RWPE2 (cell line): ENCODE results near the gene ZNF777.

Experiments
- ATAC-seq: fragments of 200-7000 bp; cut with Tn5 transposase; 3 replicates; pipeline ENCODE4 v1.9.1; 2021; ENCODE audit warnings: low read depth
- DNase-seq: peaks from one replicate; pipeline ENCODE4 v3.0.0-alpha.2; 2020; ENCODE audit warnings: low spot score
- H3K27ac ChIP-seq: fragments of 450-650 bp; 2 replicates; pipeline ENCODE4 v1.5.1; 2017; ENCODE audit warnings: mild to moderate bottlenecking; ENCODE audit not compliant: poor library complexity, severe bottlenecking
- H3K27me3 ChIP-seq: fragments of 250-450 bp; sonication (Bioruptor Pico); 2 replicates; pipeline ENCODE4 v1.5.1; 2021; ENCODE audit warnings: mild to moderate bottlenecking, moderate library complexity; ENCODE audit not compliant: insufficient read depth, poor library complexity, severe bottlenecking
- H3K36me3 ChIP-seq: fragments of 250-450 bp; sonication (Bioruptor Pico); 2 replicates; pipeline ENCODE4 v1.5.1; 2020; ENCODE audit warnings: low read depth, mild to moderate bottlenecking, moderate library complexity
- H3K4me1 ChIP-seq: fragments of 250-450 bp; sonication (Bioruptor Pico); 2 replicates; pipeline ENCODE4 v1.5.1; 2021; ENCODE audit warnings: mild to moderate bottlenecking, moderate library complexity; ENCODE audit not compliant: insufficient read depth, poor library complexity, severe bottlenecking
- H3K4me3 ChIP-seq: fragments of 250-450 bp; sonication (Bioruptor Pico); 2 replicates; pipeline ENCODE4 v1.5.1; 2021; ENCODE audit warnings: mild to moderate bottlenecking, moderate library complexity; ENCODE audit not compliant: severe bottlenecking
- H3K9me3 ChIP-seq: fragments of 250-450 bp; sonication (Bioruptor Pico); 2 replicates; pipeline ENCODE4 v1.5.1; 2021; ENCODE audit warnings: mild to moderate bottlenecking, moderate library complexity; ENCODE audit not compliant: severe bottlenecking
- TF ChIP-seq, protein P1 (sequence below): fragments of 450-650 bp; IDR thresholded peaks from one replicate; pipeline ENCODE4 v1.5.1; 2017; ENCODE audit warnings: mild to moderate bottlenecking, moderate library complexity; ENCODE audit not compliant: poor library complexity, severe bottlenecking

Gene ZNF777

DNA sequence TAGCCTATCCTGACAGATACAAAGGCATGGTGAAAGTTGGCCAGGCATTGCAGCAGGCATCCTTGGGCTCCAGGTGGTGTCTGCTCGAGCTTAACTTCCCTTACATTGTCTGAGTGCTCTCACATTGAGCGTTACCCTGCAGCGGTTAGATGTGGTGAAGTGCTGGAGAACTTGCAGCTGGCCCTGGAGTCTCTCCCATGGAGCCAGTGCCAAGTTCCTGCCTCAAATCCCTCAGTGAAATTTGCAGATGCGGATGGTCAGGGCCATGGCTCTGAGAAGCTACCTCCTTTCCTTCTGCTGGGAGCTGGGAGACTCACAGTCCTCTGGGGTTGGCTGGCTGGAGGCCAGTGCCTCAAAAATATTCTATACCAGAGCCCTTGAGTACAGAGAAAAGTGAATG lies 40.0 kb upstream of the ZNF777 start:
- Histone ChIP-seq H3K9me3 (peaks cover 4% of the 10 kb centered on the region), H3K36me3 (no peaks in the 10 kb centered on the region), H3K27ac (no peak overlapping the region), H3K4me1 (no peaks in the 10 kb centered on the region), H3K4me3 (no peak overlapping the region), H3K27me3 (no peaks in the 10 kb centered on the region)
- no peak for DNase-seq
- TF ChIP-seq, protein P1, sequence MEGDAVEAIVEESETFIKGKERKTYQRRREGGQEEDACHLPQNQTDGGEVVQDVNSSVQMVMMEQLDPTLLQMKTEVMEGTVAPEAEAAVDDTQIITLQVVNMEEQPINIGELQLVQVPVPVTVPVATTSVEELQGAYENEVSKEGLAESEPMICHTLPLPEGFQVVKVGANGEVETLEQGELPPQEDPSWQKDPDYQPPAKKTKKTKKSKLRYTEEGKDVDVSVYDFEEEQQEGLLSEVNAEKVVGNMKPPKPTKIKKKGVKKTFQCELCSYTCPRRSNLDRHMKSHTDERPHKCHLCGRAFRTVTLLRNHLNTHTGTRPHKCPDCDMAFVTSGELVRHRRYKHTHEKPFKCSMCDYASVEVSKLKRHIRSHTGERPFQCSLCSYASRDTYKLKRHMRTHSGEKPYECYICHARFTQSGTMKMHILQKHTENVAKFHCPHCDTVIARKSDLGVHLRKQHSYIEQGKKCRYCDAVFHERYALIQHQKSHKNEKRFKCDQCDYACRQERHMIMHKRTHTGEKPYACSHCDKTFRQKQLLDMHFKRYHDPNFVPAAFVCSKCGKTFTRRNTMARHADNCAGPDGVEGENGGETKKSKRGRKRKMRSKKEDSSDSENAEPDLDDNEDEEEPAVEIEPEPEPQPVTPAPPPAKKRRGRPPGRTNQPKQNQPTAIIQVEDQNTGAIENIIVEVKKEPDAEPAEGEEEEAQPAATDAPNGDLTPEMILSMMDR, result no peak
- no peak for ATAC-seq

DNA sequence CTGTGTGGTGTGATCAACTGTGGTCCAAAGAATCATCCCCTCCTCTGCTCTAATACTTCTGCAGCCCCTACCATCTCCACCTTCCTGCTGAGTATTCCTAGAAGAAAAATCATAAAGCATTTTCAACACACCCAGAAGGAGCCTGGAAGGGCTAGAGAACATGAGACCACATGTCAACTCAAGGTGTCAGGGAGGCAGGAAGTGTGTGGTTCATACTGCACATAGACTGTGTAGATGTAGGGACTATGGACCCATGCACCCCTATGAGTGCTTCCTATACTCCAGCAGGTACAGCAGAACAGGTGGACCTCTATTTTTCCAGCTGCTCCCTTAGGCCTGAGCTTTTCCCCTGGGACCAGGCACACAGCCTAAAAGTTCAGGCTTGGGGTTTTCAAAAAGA lies 39.3 kb upstream of the ZNF777 start:
- DNase-seq, result no peak
- Histone ChIP-seq H3K36me3 (no peaks in the 10 kb centered on the region), H3K27me3 (no peaks in the 10 kb centered on the region), H3K4me3 (no peak overlapping the region), H3K9me3 (peaks cover 3% of the 10 kb centered on the region), H3K4me1 (no peaks in the 10 kb centered on the region), H3K27ac (no peak overlapping the region)
- TF ChIP-seq, protein P1, result no peak
- no peak for ATAC-seq

DNA sequence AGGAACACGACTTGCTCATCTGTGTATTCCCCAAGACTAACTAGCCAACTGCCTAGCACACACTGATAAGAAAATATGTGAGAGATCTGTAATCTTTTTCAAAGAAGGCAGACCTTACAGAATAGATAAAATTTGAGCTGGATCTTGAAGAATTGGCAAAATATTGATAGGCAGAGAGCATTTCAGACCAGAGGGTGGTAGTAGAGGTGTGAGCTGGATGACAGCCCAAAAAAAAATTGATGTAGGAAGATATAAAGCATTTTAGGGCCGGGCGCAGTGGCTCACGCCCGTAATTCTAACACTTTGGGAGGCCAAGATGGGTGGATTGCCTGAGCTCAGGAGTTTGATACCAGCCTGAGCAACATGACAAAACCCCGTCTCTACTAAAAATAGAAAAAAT lies 37.9 kb upstream of the ZNF777 start:
- TF ChIP-seq, protein P1, result no peak
- Histone ChIP-seq H3K36me3 (peaks cover 8% of the 10 kb centered on the region), H3K27ac (no peak overlapping the region), H3K4me3 (no peak overlapping the region), H3K9me3 (no peaks in the 10 kb centered on the region), H3K4me1 (no peaks in the 10 kb centered on the region), H3K27me3 (no peaks in the 10 kb centered on the region)
- DNase-seq (no peak), ATAC-seq (no peak)

GRCh38 chr7:149497467-149498261 lies 36.8 kb upstream of the ZNF777 start, which contains the start of gene ZNF746:
Gene ZNF746 (minus strand): TSS chr7:149497809. CDS start chr7:149497536, 273 bp downstream.
- Histone ChIP-seq H3K9me3 (no peaks in the 10 kb centered on the region), H3K27me3 (no peaks in the 10 kb centered on the region), H3K4me1 (no peaks in the 10 kb centered on the region), H3K4me3 (peak within 1 kb of the TSS; percentile 100), H3K27ac (peak within 1 kb of the TSS; percentile 61), H3K36me3 (peaks cover 20% of the 10 kb centered on the region)
- no peak for DNase-seq
- peak; percentile 88 for ATAC-seq
- TF ChIP-seq, protein P1, result peak; percentile 87
